Measurements from ENCODE around the gene DCAF10.
"Not testable (repeated sequence)": the region's sequence is repeated elsewhere in the genome, so short reads cannot be mapped to it uniquely, and the experiment has no call there.

DCAF10 gene

GRCh38 chr9:37812773-37813379 lies 12.3 kb downstream of the DCAF10 start:
- H3K4me3 ChIP-seq (ENCODE audit: low read depth, low read length), result no peak overlapping the region
- no peak for TF ChIP-seq CTCF (conservative IDR thresholded peaks at IDR 0.05; ENCODE audit: low read depth, low read length)
- DNase-seq (ENCODE audit: low read depth), result no peak

- no peak overlapping the region for H3K4me3 ChIP-seq (ENCODE audit: low read depth, low read length)
- DNase-seq (ENCODE audit: low read depth), result no peak
- TF ChIP-seq CTCF (conservative IDR thresholded peaks at IDR 0.05; ENCODE audit: low read depth, low read length), result no peak
Measured at GRCh38 chr9:37818849-37819248, 18.3 kb downstream of the DCAF10 start.

- no peak for DNase-seq (ENCODE audit: low read depth)
- no peak for TF ChIP-seq CTCF (conservative IDR thresholded peaks at IDR 0.05; ENCODE audit: low read depth, low read length)
- no peak overlapping the region for H3K4me3 ChIP-seq (ENCODE audit: low read depth, low read length)
Measured at GRCh38 chr9:37820142-37820541, 19.5 kb downstream of the DCAF10 start.

- H3K4me3 ChIP-seq (ENCODE audit: low read depth, low read length); DNase-seq (ENCODE audit: low read depth): not testable (repeated sequence)
Measured at GRCh38 chr9:37825174-37825573, 24.6 kb downstream of the DCAF10 start.

- no peak for TF ChIP-seq CTCF (conservative IDR thresholded peaks at IDR 0.05; ENCODE audit: low read depth, low read length)
- no peak for DNase-seq (ENCODE audit: low read depth)
- no peak overlapping the region for H3K4me3 ChIP-seq (ENCODE audit: low read depth, low read length)
Measured at GRCh38 chr9:37827483-37828165, 27.0 kb downstream of the DCAF10 start.

GRCh38 chr9:37835821-37836220 lies 35.2 kb downstream of the DCAF10 start:
- no peak for TF ChIP-seq CTCF (conservative IDR thresholded peaks at IDR 0.05; ENCODE audit: low read depth, low read length)
- H3K4me3 ChIP-seq (ENCODE audit: low read depth, low read length), result no peak overlapping the region
- DNase-seq (ENCODE audit: low read depth), result no peak

GRCh38 chr9:37836386-37836785 lies 35.8 kb downstream of the DCAF10 start:
- no peak for TF ChIP-seq CTCF (conservative IDR thresholded peaks at IDR 0.05; ENCODE audit: low read depth, low read length)
- no peak for DNase-seq (ENCODE audit: low read depth)
- no peak overlapping the region for H3K4me3 ChIP-seq (ENCODE audit: low read depth, low read length)
